K562 (cell line): ENCODE results near the gene VIM. TPM values are rescaled to one million over a fixed set of nuclear protein-coding genes. Genes with fewer than 3 reads are reported as not detected.

Source experiments
- ATAC-seq: fragments of 200-7000 bp; cut with Tn5 transposase; 3 replicates; pipeline ENCODE4 v1.9.1; 2020; ENCODE audit warnings: moderate library complexity
- BruUV-seq: library from RNA; stranded (reverse); fragments of 400-500 nt; replicated peaks from 2 replicates; lab custom pipeline; 2021; lab: Mats Ljungman, UMichigan
- CTCF ChIA-PET: fragments of 300-600 bp; formaldehyde crosslinking; extraction: SDS; loops from one replicate; lab custom pipeline; 2021; ENCODE audit warnings: low intra/inter-chr PET ratio; lab: Yijun Ruan, JAX
- POLR2A ChIA-PET: fragments of 300-600, 350-650 bp; sonication (Branson Sonifier 250); formaldehyde crosslinking; extraction: SDS; loops from one replicate; lab custom pipeline; 2021; ENCODE audit warnings: antibody characterized with exemption, inconsistent platforms; lab: Yijun Ruan, JAX
- DNase-seq, 4 experiments: peaks; one replicate each; pipeline versions ENCODE4 v3.0.0 to v3.0.0-alpha.2; 2011 to 2018; ENCODE audit warnings: low spot score in 3 of 4, mixed read lengths in 3 of 4; ENCODE audit errors: extremely low read depth in 1 of 4
- FAIRE-seq: peaks from 2 replicates; lab custom pipeline; 2011; peaks lifted over from hg19 to GRCh38; lab: Jason Lieb, UNC
- H2AFZ ChIP-seq: 2 replicates; pipeline ENCODE4 v1.6.0; 2011; ENCODE audit warnings: low read depth, low read length, control low read depth, inconsistent platforms
- H3K27ac ChIP-seq: fragments of 200-600 bp; 3 replicates; pipeline ENCODE4 v1.8.0; 2011; ENCODE audit warnings: low read depth, mild to moderate bottlenecking, control low read depth, inconsistent platforms, low read length, moderate library complexity, mixed read lengths; ENCODE audit errors: extremely low read depth
- H3K27me3 ChIP-seq, 2 experiments: fragments of 300-600 bp in 1 of 2; 2 replicates in 1 of 2; 3 replicates in 1 of 2; pipeline versions ENCODE4 v1.6.0 to v1.8.0; 2011; ENCODE audit warnings: inconsistent platforms in 2 of 2, low read length in 2 of 2, mild to moderate bottlenecking in 1 of 2, mixed read lengths in 1 of 2, moderate library complexity in 1 of 2; ENCODE audit not compliant: control insufficient read depth in 2 of 2, insufficient read depth in 2 of 2
- H3K36me3 ChIP-seq: fragments of 300-600 bp; 3 replicates; pipeline ENCODE4 v1.8.0; 2011; ENCODE audit warnings: mild to moderate bottlenecking, low read length, inconsistent platforms; ENCODE audit not compliant: control insufficient read depth, insufficient read depth
- H3K4me1 ChIP-seq, 2 experiments: fragments of 200-600 bp in 1 of 2; replicated peaks in 1 of 2; 2 replicates in 1 of 2; 3 replicates in 1 of 2; pipeline versions ENCODE4 v1.5.1 to v1.8.0; 2011; ENCODE audit warnings: inconsistent platforms in 2 of 2, low read length in 2 of 2, mild to moderate bottlenecking in 1 of 2, mixed read lengths in 1 of 2, moderate library complexity in 1 of 2; ENCODE audit not compliant: control insufficient read depth in 2 of 2, insufficient read depth in 2 of 2
- H3K4me2 ChIP-seq: 2 replicates; pipeline ENCODE4 v1.6.1; 2011; ENCODE audit warnings: low read length, control low read depth, inconsistent platforms, mixed read lengths; ENCODE audit not compliant: insufficient read depth
- H3K4me3 ChIP-seq: fragments of 200-600 bp; sonication (generic), shearing (Covaris generic); 2 replicates; pipeline ENCODE4 v1.5.1; 2016; ENCODE audit warnings: control low read depth, inconsistent platforms
- H3K79me2 ChIP-seq: fragments of 200-600 bp; 3 replicates; pipeline ENCODE4 v1.8.0; 2011; ENCODE audit warnings: low read length, inconsistent platforms; ENCODE audit not compliant: control insufficient read depth, insufficient read depth
- H3K9ac ChIP-seq, 2 experiments: 2 replicates each; pipeline versions ENCODE4 v1.6.0 to v1.6.1; 2011; ENCODE audit warnings: low read depth in 2 of 2, low read length in 2 of 2, control low read depth in 1 of 2, inconsistent platforms in 1 of 2, mild to moderate bottlenecking in 1 of 2, mixed read lengths in 1 of 2; ENCODE audit not compliant: insufficient read depth in 1 of 2
- H3K9me1 ChIP-seq: one replicate; pipeline ENCODE4 v1.6.0; 2011; ENCODE audit warnings: inconsistent platforms, mild to moderate bottlenecking, low read length, moderate library complexity; ENCODE audit not compliant: control insufficient read depth, insufficient read depth
- H3K9me3 ChIP-seq: replicated peaks from 2 replicates; pipeline ENCODE4 v1.5.1; 2011; ENCODE audit warnings: low read depth, low read length, inconsistent platforms; ENCODE audit not compliant: control insufficient read depth, insufficient read depth
- H4K20me1 ChIP-seq: replicated peaks from 2 replicates; pipeline ENCODE4 v1.6.1; 2011; ENCODE audit warnings: low read length, inconsistent platforms, mixed read lengths; ENCODE audit not compliant: control insufficient read depth, insufficient read depth
- ATF3 ChIP-seq, 2 experiments: fragments of 450-650 bp in 1 of 2; sonication (generic) in 1 of 2; formaldehyde crosslinking in 1 of 2; IDR thresholded peaks in 1 of 2; conservative IDR thresholded peaks in 1 of 2; 2 replicates each; pipeline versions ENCODE4 v1.6.1 to v1.8.1; 2016 to 2023; ENCODE audit warnings: mild to moderate bottlenecking in 2 of 2, moderate library complexity in 2 of 2, inconsistent platforms in 1 of 2, missing genetic modification reagents in 1 of 2
- ATF7 ChIP-seq: fragments of 450-650 bp; IDR thresholded peaks from 2 replicates; pipeline ENCODE4 v1.7.1; 2014; ENCODE audit warnings: mild to moderate bottlenecking, moderate library complexity
- C11orf30 ChIP-seq: fragments of 450-650 bp; IDR thresholded peaks from 2 replicates; pipeline ENCODE4 v1.6.1; 2016; ENCODE audit warnings: low read depth, mild to moderate bottlenecking
- E2F3 ChIP-seq: fragments of 250-450 bp; sonication (Bioruptor Pico); IDR thresholded peaks from 2 replicates; pipeline ENCODE4 v1.4.0; 2020; ENCODE audit warnings: mild to moderate bottlenecking
- FOXA3 ChIP-seq, 2 experiments: fragments of 450-650 bp in 1 of 2; sonication (generic) in 1 of 2; formaldehyde crosslinking; IDR thresholded peaks in 1 of 2; conservative IDR thresholded peaks in 1 of 2; 2 replicates each; pipeline versions ENCODE4 v1.4.0 to v1.8.0; 2020 to 2022; ENCODE audit warnings: mild to moderate bottlenecking in 2 of 2, missing genetic modification reagents in 1 of 2
- JUN ChIP-seq, 2 experiments: sonication (generic) in 1 of 2; formaldehyde crosslinking in 1 of 2; IDR thresholded peaks; 2 replicates each; pipeline versions ENCODE4 v1.6.1 to v1.8.0; 2012 to 2022; ENCODE audit warnings: borderline replicate concordance in 2 of 2, mild to moderate bottlenecking in 2 of 2, improper control_type of control experiment in 1 of 2, low read depth in 1 of 2, low read length in 1 of 2, missing genetic modification reagents in 1 of 2
- JUND ChIP-seq, 2 experiments: IDR thresholded peaks; 2 replicates in 1 of 2; 3 replicates in 1 of 2; pipeline ENCODE4 v1.6.1; 2011; ENCODE audit warnings: borderline replicate concordance in 2 of 2, low read depth in 2 of 2, low read length in 2 of 2, improper control_type of control experiment in 1 of 2, missing biosample characterization in 1 of 2, missing genetic modification characterization in 1 of 2, missing genetic modification reagents in 1 of 2
- KAT2B ChIP-seq: IDR thresholded peaks from one replicate; pipeline ENCODE4 v1.6.1; 2012; ENCODE audit warnings: low read depth, mild to moderate bottlenecking, control low read depth, inconsistent platforms, low read length, moderate library complexity
- PRDM10 ChIP-seq: fragments of 450-650 bp; IDR thresholded peaks from 2 replicates; pipeline ENCODE4 v1.6.1; 2018; ENCODE audit not compliant: partially characterized antibody
- SMARCE1 ChIP-seq: fragments of 450-650 bp; IDR thresholded peaks from 2 replicates; pipeline ENCODE4 v1.7.1; 2016; ENCODE audit warnings: mild to moderate bottlenecking
- ZBTB12 ChIP-seq: fragments of 250-450 bp; sonication (Bioruptor Pico); IDR thresholded peaks from 2 replicates; pipeline ENCODE4 v1.4.0; 2020
- ZNF316 ChIP-seq: fragments of 450-650 bp; IDR thresholded peaks from 2 replicates; pipeline ENCODE4 v1.6.1; 2016
- ZNF551 ChIP-seq: fragments of 250-450 bp; sonication (Bioruptor Pico); IDR thresholded peaks from 2 replicates; pipeline ENCODE4 v1.5.0; 2021; ENCODE audit warnings: mild to moderate bottlenecking, moderate library complexity
- ZNF589 ChIP-seq: fragments of 200-800 bp; sonication (Bioruptor generic); IDR thresholded peaks from 2 replicates; pipeline ENCODE4 v1.6.1; 2016; ENCODE audit warnings: low read depth, missing genetic modification characterization, missing compliant biosample characterization
- WGBS: fragments of 100-300 bp; shearing (Covaris generic); methylation state at CpG from one replicate; pipeline ENCODE4 v1.1.6; 2016; ENCODE audit warnings: low coverage, mixed read lengths; ENCODE audit not compliant: insufficient coverage; ENCODE audit errors: missing lambda C conversion rate; 5-methylcytosine and 5-hydroxymethylcytosine counted together
- in situ Hi-C: fragments of 300-500 bp; cut with MboI; formaldehyde crosslinking; loops from 4 replicates; pipeline ENCODE4 v1.15.0; 2018; ENCODE audit warnings: inconsistent platforms, mixed read lengths
- intact Hi-C: fragments of 100-400 bp; cut with micrococcal nuclease; formaldehyde crosslinking; loops from 2 replicates; pipeline ENCODE4 v1.14.2; 2022
- polyA plus RNA-seq, 8 experiments: library from polyadenylated mRNA; depleted of rRNA in 4 of 8; stranded (reverse) in 5 of 8; unstranded in 3 of 8; fragments of >200 nt; fragmentation: Nextera tagmentation in 2 of 8; fragmentation: Illumina TruSeq in 1 of 8; extraction: Ambion mirVana in 2 of 8; extraction: Trizol in 1 of 8; gene quantifications; 2 replicates each; pipeline versions ENCODE4 v1.2.1 to v1.2.3, GENCODE V29; 2011 to 2014; ENCODE audit warnings: inconsistent platforms in 1 of 8, missing spikeins in 1 of 8
- total RNA-seq, 7 experiments: library from RNA; depleted of rRNA in 6 of 7; stranded (reverse); fragments of >200 nt in 6 of 7; fragmentation: Illumina TruSeq in 2 of 7; extraction: Trizol in 2 of 7; gene quantifications; 2 replicates each; pipeline versions ENCODE4 v1.2.1 to v1.2.3, GENCODE V29; 2011 to 2021; ENCODE audit warnings: low replicate concordance in 1 of 7

Gene VIM
- total and polyA plus RNA-seq, 9 of the 15 experiments (the other 6 are each of a cell fraction or from before 2014, with no cell fraction given), result 86.0 to 621 (median 383) TPM

- Histone ChIP-seq H3K79me2 (0 out of 3 replicates have a peak, but pooled peaks cover 2% of the 10 kb centered on the region), H2AFZ (peak overlapping the region; percentile 56; the same call in 1 of the 2 replicates), H3K9ac (no peak overlapping the region), H3K9me1 (no peaks in the 10 kb centered on the region), H4K20me1 (no peaks in the 10 kb centered on the region), H3K9me3 (no peaks in the 10 kb centered on the region), H3K4me1 (peaks cover 5 to 44% of the 10 kb centered on the region in 2 experiments), H3K4me3 (no peak overlapping the region), H3K4me2 (no peak overlapping the region), H3K27me3 (no peaks in the 10 kb centered on the region), H3K36me3 (no peaks in the 10 kb centered on the region), H3K27ac (0 out of 3 replicates have a peak overlapping the region, but pooled peaks have one; percentile 23)
- DNase-seq, result no peak
- 20% methylated on average over 2 of the region's 2 CpGs for WGBS
- no peak for FAIRE-seq
- no peak for ATAC-seq
- intact Hi-C loops, result no loop called here
- POLR2A ChIA-PET, result interaction anchor here (0.6 to 2.8 kb wide), 4 partner anchors 13 to 16 kb away, joined by 3 to 17 read pairs (median 7); partner anchors contain the start of genes TRDMT1 and VIM
- BruUV-seq, result no TSS peak
- in situ Hi-C loops, result no loop called here
- CTCF ChIA-PET, result no interaction called here
- TF ChIP-seq E2F3 (CRISPR knock-in tag) (no peak), JUN (IDR thresholded peaks at IDR 0.05; ENCODE audit: borderline replicate concordance, low read depth, low read length) (peak; percentile 51; the same call in 1 of the 2 replicates), JUN (CRISPR knock-in tag; IDR thresholded peaks at IDR 0.05; ENCODE audit: borderline replicate concordance) (no peak), ZNF316 (peak; percentile 34; the same call in 1 of the 2 replicates), FOXA3 (CRISPR knock-in tag; conservative IDR thresholded peaks at IDR 0.05 in 1 of 2, IDR thresholded peaks at IDR 0.05 in 1 of 2) (peak in 1 of 2 experiments; percentile 89; a peak in 2 of 4 replicates), C11orf30 (peak; percentile 27; the same call in 1 of the 2 replicates), PRDM10 (peak; percentile 87), SMARCE1 (peak; percentile 17; the same call in 1 of the 2 replicates), KAT2B (no peak), ATF3 (IDR thresholded peaks at IDR 0.05) (peak; percentile 93), ATF3 (CRISPR knock-in tag; conservative IDR thresholded peaks at IDR 0.05) (no peak), ATF7 (peak; percentile 79), ZNF589 (CRISPR knock-in tag) (0 out of 2 replicates have a peak, but pooled peaks have one; percentile 19), JUND (IDR thresholded peaks at IDR 0.05; ENCODE audit: borderline replicate concordance, low read depth, low read length) (peak; percentile 83), JUND (tag; IDR thresholded peaks at IDR 0.05; ENCODE audit: borderline replicate concordance, low read depth, low read length) (peak; percentile 67; the same call in 2 of the 3 replicates), ZBTB12 (no peak), ZNF551 (CRISPR knock-in tag) (no peak)
Observed at GRCh38 chr10:17213646-17214349, 14.2 kb upstream of the VIM start.
